ENCODE results near the gene LYSMD2.
"Not testable (repeated sequence)": the region's sequence is repeated elsewhere in the genome, so short reads cannot be mapped to it uniquely, and the experiment has no call there.

Gene LYSMD2

GRCh38 chr15:51737522-51738305 is at the start of gene LYSMD2:
Gene LYSMD2, minus strand, starts transcription at chr15:51737655. Its CDS starts 33 bp downstream, at chr15:51737622.
- peak; percentile 83 for DNase-seq

- not testable (repeated sequence) for DNase-seq
Observed at GRCh38 chr15:51787130-51787529, 49.7 kb upstream of the LYSMD2 start.

GRCh38 chr15:51783967-51784366 is 46.5 kb upstream of the LYSMD2 start:
- DNase-seq = no peak

- DNase-seq = no peak
Observed at GRCh38 chr15:51782357-51782896, 45.0 kb upstream of the LYSMD2 start.

- no peak for DNase-seq
Observed at GRCh38 chr15:51781506-51781905, 44.1 kb upstream of the LYSMD2 start.

- no peak for DNase-seq
Observed at GRCh38 chr15:51780636-51781035, 43.2 kb upstream of the LYSMD2 start.

- DNase-seq = no peak
Observed at GRCh38 chr15:51776952-51777569, 39.6 kb upstream of the LYSMD2 start.

GRCh38 chr15:51775967-51776816 is 38.7 kb upstream of the LYSMD2 start:
- no peak for DNase-seq

GRCh38 chr15:51774916-51775315 is 37.5 kb upstream of the LYSMD2 start:
- DNase-seq = no peak

GRCh38 chr15:51771773-51772172 is 34.3 kb upstream of the LYSMD2 start:
- DNase-seq = no peak

- DNase-seq = no peak
Observed at GRCh38 chr15:51770902-51771301, 33.4 kb upstream of the LYSMD2 start.

GRCh38 chr15:51768018-51768417 is 30.6 kb upstream of the LYSMD2 start:
- DNase-seq = no peak

GRCh38 chr15:51766341-51766740 is 28.9 kb upstream of the LYSMD2 start:
- no peak for DNase-seq

- DNase-seq = no peak
Observed at GRCh38 chr15:51765751-51766150, 28.3 kb upstream of the LYSMD2 start.

- DNase-seq = no peak
Observed at GRCh38 chr15:51760805-51761204, 23.4 kb upstream of the LYSMD2 start.

GRCh38 chr15:51759557-51760070 is 22.2 kb upstream of the LYSMD2 start:
- DNase-seq = no peak

GRCh38 chr15:51758645-51759044 is 21.2 kb upstream of the LYSMD2 start:
- DNase-seq = no peak

GRCh38 chr15:51757450-51757849 is 20.0 kb upstream of the LYSMD2 start:
- no peak for DNase-seq

- DNase-seq = no peak
Observed at GRCh38 chr15:51756482-51756881, 19.0 kb upstream of the LYSMD2 start.

GRCh38 chr15:51755790-51756189 is 18.3 kb upstream of the LYSMD2 start:
- DNase-seq = no peak

- DNase-seq = no peak
Observed at GRCh38 chr15:51754267-51754666, 16.8 kb upstream of the LYSMD2 start.

- DNase-seq = no peak
Observed at GRCh38 chr15:51752888-51753287, 15.4 kb upstream of the LYSMD2 start.
